Epithelial cell of esophagus (primary cell): ENCODE data around the gene HSD11B2.

Experiments
- DNase-seq: peaks from one replicate; pipeline ENCODE4 v3.0.0; 2010; ENCODE audit warnings: low read depth
- H3K4me3 ChIP-seq: 2 replicates; pipeline ENCODE4 v1.5.1; 2011; ENCODE audit warnings: mild to moderate bottlenecking, low read length, control low read depth
- CTCF ChIP-seq: IDR thresholded peaks from 2 replicates; pipeline ENCODE4 v1.5.1; 2011; ENCODE audit warnings: low read depth, mild to moderate bottlenecking, low read length, control low read depth, inconsistent platforms; ENCODE audit not compliant: insufficient read depth; ENCODE audit errors: missing control alignments

Gene HSD11B2

DNA sequence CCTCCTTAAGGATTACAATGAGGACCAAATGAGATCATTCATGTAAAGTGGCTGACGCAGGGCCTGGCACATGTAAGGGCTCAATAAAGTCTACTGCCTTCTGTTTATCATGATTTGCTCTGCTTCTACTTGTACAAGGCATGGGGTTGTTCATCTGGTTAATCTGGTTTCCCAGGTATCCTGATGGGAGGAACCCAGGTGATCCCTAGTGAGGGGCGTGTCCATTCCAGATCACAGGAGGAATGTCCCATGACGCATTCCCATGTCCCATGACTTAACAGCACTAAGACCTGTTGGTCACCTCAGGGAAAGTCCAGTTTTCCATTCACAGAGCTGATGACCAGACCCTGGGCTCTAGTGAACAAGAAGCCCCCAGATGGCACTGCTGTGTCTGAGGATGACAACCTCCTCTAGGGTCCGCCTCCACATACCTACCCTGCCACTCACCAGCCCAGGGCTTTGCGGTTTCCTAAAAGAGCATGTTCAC is 26.1 kb upstream of the HSD11B2 start:
- DNase-seq: peak; percentile 100
- no peak overlapping the region for H3K4me3 ChIP-seq
- no peak for TF ChIP-seq CTCF

DNA sequence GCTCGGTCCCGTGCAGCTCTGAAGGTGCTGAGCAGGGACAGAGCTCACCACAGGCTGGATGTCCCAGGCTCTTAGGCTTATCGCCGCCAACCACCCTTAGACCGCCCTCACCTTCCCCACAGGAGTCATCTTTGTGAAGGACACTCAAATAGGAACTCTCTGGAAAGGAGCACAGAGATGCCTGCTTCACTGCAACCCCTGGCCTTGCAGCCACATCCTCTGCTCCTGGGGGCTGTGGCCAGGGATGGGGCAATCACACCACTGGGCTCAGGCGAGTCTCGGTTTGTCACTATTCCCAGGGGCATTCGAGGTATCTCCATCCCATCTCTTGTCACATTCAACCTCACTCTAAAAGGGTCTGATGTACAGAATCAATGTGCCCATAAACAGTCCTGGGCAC is 25.6 kb upstream of the HSD11B2 start:
- TF ChIP-seq CTCF: no peak
- DNase-seq: no peak
- no peak overlapping the region for H3K4me3 ChIP-seq

DNA sequence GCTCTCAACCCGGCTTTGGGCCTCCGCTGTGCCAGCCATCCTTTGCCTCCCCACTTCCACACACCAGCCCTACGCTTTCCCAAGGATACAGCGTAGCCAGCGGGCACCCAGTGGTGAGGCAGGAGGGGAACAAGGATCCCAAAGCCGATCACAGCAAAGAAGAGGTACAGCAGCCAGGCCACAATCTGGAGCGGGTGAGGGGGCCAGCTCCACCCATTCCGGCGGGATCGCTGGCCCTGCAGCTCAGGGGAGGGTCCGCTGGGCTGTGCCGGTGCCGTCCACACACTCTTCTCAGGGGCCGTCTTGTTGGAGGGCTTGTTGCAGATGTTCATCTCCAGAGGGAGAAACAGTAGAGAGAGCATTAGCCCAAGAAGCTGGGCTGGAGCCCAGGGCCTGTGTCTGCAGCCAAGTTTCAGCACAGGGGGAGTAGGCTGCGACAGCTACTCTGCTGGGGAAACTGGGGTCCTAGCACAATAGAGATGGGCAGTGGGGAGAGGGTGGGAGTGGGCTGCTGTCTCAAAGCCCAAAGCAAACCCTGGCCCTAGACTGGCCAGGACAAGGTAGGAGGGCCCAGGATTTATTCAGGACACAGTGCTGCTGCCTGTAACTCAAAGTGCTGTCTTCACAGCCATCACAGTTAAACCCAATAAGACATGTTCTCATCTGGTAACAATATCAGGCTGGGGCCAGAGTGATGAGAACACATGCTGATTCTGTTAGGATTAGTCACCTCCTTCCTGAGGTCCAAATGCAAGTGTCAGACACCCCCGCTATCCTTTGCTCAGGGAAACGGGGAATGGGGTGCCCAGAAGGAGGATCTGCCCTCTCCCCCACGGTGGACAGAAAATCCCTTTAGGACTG is 24.6 kb upstream of the HSD11B2 start:
- H3K4me3 ChIP-seq: no peak overlapping the region
- DNase-seq: peak; percentile 83
- TF ChIP-seq CTCF: no peak

GRCh38 chr16:67407176-67407787 is 23.6 kb upstream of the HSD11B2 start:
- DNase-seq: peak; percentile 60
- no peak overlapping the region for H3K4me3 ChIP-seq
- no peak for TF ChIP-seq CTCF

DNA sequence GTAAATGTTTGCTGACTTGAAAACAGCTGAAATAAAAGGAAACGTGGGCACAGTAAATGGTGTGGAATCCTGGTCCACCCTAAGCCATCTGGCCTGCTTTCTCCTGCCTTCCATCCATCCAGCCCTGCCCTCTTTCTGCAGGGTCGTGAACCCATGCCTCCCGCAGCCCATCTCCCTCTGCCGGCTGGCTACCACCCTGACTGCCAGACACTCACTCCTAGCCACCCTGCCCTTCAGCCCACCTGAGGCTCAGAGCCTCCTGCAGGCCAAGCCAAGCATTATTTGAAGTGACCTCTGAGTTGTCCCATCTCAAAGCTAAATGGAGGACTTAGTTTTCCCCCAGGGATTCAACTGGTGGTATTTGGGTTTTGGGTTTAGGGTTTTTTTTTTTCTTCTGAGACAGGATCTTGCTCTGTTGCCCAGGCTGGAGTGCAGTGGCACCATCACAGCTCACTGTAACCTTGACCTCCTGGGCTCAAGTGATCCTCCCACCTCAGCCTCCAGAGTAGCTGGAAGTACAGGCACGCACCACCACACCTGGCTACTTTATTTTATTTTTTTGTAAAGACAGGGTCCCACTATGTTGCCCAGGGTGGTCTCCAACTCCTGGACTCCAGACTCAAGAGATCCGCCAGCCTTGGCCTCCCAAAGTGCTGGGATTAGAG is 23.0 kb upstream of the HSD11B2 start:
- no peak for TF ChIP-seq CTCF
- no peak overlapping the region for H3K4me3 ChIP-seq
- DNase-seq: no peak

DNA sequence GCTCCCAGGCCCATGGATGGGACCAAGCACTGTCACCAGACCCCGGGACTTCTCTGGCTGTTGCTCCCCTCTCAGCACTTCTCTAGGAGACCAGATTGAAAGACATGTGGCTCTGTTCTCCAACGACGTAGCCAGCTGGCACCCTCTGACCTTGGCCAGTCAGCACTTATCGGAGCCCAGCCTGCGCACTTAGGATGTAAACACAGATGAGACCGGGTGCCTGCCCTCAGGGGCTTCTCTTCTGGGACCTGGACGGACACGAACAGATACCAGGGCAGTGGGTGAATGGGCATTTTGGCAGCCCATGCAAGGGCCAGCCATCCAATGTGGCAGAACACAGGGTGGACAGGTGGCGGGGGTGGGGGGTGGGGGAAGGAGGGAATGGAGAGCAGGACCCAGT is 21.3 kb upstream of the HSD11B2 start:
- no peak for TF ChIP-seq CTCF
- H3K4me3 ChIP-seq: no peak overlapping the region
- no peak for DNase-seq
